AG09319 (cell line): ENCODE measurements around the gene CHST4.

Experiments used
- DNase-seq: peaks from one replicate; pipeline ENCODE4 v3.0.0-alpha.2; 2010; ENCODE audit warnings: low read depth; ENCODE audit errors: extremely low read depth
- CTCF ChIP-seq: IDR thresholded peaks from 2 replicates; pipeline ENCODE4 v1.5.1; 2011; ENCODE audit warnings: low read depth, mild to moderate bottlenecking, inconsistent platforms, low read length, moderate library complexity

Gene CHST4

GRCh38 chr16:71526111-71526631 is at the start of gene CHST4:
TSS of gene CHST4 (plus strand) at chr16:71526426. CDS start at chr16:71536678, 10,252 bp downstream.
- DNase-seq, result peak; percentile 15
- TF ChIP-seq CTCF, result no peak

- DNase-seq, result no peak
- no peak for TF ChIP-seq CTCF
These were observed 49.6 kb upstream of the CHST4 start for GRCh38 chr16:71476457-71477124.

GRCh38 chr16:71479420-71479819 is 46.8 kb upstream of the CHST4 start:
- no peak for DNase-seq

GRCh38 chr16:71480956-71481355 is 45.3 kb upstream of the CHST4 start:
- DNase-seq, result no peak
- TF ChIP-seq CTCF, result no peak

More at GRCh38 chr16:71479420-71479819, 46.8 kb upstream of the CHST4 start:
- no peak; the same call in none of the 2 replicates for TF ChIP-seq CTCF

- DNase-seq, result no peak
- TF ChIP-seq CTCF, result no peak
These were observed 43.7 kb upstream of the CHST4 start for GRCh38 chr16:71482569-71482968.

- peak; percentile 85 for DNase-seq
- TF ChIP-seq CTCF, result no peak
These were observed 42.0 kb upstream of the CHST4 start for GRCh38 chr16:71484006-71484893.

GRCh38 chr16:71489122-71489521 is 37.1 kb upstream of the CHST4 start, which contains the start of gene ZNF19:
TSS of gene ZNF19 (minus strand) at chr16:71489324. CDS start at chr16:71482114, 7,210 bp downstream.
- no peak for DNase-seq
- TF ChIP-seq CTCF, result no peak
